Occipital lobe (tissue), 3 donors: ENCODE results near the gene SF3B3. TPM values are rescaled to one million over a fixed set of nuclear protein-coding genes. Genes with fewer than 3 reads are reported as not detected.
"Not testable (repeated sequence)": the region's sequence is repeated elsewhere in the genome, so short reads cannot be mapped to it uniquely, and the experiment has no call there.

Source experiments
- DNase-seq: peaks from one replicate; lab custom pipeline; 2025; lab: John Stamatoyannopoulos, UW
- small RNA-seq: library from RNA; depleted of rRNA; stranded (forward); fragments of <200 nt; gene quantifications from one replicate; pipeline ENCODE3, GENCODE V24; 2014
- total RNA-seq: library from RNA; depleted of rRNA; stranded (reverse); fragments of >200 nt; gene quantifications from one replicate; pipeline ENCODE4 v1.2.3, GENCODE V29; 2014

The SF3B3 gene
- total RNA-seq, 1 donor from 2014 or later, result 87.3 TPM

- no peak for DNase-seq
These were observed 90.8 kb downstream of the SF3B3 start for GRCh38 chr16:70614208-70614951.

GRCh38 chr16:70615945-70616344 lies 92.3 kb downstream of the SF3B3 start:
- DNase-seq, result no peak

- not testable (repeated sequence) for DNase-seq
These were observed 98.2 kb downstream of the SF3B3 start for GRCh38 chr16:70621864-70622263.

Small RNA genes within 50 kb of the gene (small RNA-seq; reads per million reads assigned to genes)
- gene SNORD111 (154 reads per million, percentile 97 among the genes with 10 or more reads in this experiment), gene SNORD111B (78.9 reads per million, percentile 96 among the genes with 10 or more reads in this experiment)

Other genes with a start within 250 kb of the SF3B3 start
- gene AARS1, start 234.3 kb upstream of the SF3B3 start, total RNA-seq, result 65.7 TPM
- gene DDX19B, start 224.6 kb upstream of the SF3B3 start, total RNA-seq, result 25.3 TPM
- gene DDX19A, start 176.9 kb upstream of the SF3B3 start, total RNA-seq, result 37.1 TPM
- gene ST3GAL2, start 84.7 kb upstream of the SF3B3 start, total RNA-seq, result 35.2 TPM
- gene FCSK, start 69.2 kb upstream of the SF3B3 start, total RNA-seq, result 6.2 TPM
- 29.2 TPM for gene COG4, start 262 bp upstream of the SF3B3 start, total RNA-seq
- gene IL34, start 122.7 kb downstream of the SF3B3 start, total RNA-seq, result 1.7 TPM
- 35.4 TPM for gene MTSS2, start 162.2 kb downstream of the SF3B3 start, total RNA-seq